GM19351 (cell line): ENCODE measurements around the gene SHPK.
A peak's percentile ranks its signal among the peaks of the same experiment; 100 is the strongest.

Experiments used
- ATAC-seq: cut with Tn5 transposase; IDR thresholded peaks from one replicate; pipeline ENCODE4 v1.9.1; 2021; ENCODE audit warnings: mild to moderate bottlenecking, moderate library complexity; ENCODE audit not compliant: unreplicated experiment

Gene SHPK, protein sequence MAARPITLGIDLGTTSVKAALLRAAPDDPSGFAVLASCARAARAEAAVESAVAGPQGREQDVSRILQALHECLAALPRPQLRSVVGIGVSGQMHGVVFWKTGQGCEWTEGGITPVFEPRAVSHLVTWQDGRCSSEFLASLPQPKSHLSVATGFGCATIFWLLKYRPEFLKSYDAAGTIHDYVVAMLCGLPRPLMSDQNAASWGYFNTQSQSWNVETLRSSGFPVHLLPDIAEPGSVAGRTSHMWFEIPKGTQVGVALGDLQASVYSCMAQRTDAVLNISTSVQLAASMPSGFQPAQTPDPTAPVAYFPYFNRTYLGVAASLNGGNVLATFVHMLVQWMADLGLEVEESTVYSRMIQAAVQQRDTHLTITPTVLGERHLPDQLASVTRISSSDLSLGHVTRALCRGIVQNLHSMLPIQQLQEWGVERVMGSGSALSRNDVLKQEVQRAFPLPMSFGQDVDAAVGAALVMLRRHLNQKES

DNA sequence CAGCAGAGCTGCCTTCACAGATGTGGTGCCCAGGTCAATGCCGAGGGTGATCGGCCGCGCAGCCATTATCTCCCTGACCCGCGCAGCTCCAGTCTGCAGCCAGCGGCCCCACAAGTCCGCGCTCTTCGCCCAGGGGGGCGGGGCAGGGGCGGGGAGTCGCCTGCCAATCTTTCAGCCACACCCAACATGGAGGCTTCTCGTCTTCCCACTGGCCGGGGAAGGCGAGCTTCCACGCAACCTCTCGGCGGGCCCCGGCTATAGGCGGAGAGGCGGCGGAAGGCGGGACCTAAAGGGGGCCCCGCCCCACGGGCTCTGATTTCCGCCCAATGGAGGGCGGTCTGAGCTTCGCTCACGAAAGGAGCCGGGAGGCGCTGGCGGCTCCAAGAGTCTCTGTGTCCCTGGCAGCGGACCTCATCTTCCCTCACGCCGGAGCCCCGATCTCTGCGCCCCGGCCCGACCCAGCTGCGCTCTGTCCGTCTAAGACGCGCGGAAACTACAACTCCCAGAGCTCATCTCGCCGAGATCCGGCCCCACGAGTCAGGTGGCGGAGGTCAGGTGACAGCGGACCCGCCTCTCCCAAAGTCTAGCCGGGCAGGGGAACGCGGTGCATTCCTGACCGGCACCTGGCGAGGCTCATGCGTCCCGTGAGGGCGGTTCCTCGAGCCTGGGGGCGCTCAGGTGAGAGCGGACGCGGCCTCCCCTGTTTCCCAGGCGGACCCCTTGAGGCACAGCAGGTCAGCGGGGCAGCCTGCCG, at the start of gene SHPK, which contains the start of gene CTNS:
Gene SHPK (minus strand): TSS at position 97 of the 754 bp plus-strand sequence. CDS start 31 bp downstream, at position 66.
Gene CTNS (plus strand): TSS at position 607 of the 754 bp plus-strand sequence. CDS start 3,447 bp downstream, outside the sequence.
- ATAC-seq, result peak; percentile 90

DNA sequence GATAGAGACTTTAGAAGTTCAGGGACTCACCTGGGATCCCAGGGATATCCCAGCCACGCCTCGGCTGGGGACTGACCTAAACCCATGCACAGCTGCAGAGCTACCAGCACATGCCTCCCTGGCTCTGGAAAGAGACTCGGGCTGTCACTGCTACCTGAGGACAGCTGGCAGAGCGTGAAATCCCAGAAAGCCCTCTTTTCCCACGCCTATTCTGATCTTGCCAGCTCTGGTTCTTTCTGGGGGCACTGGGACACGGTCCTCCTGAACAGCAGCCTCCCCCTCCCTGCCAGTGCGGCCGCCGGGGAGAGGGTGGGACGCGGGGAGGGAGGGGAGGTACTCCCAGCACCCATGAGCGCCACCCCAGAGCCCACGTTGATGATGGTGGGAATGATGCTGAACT, 49.1 kb upstream of the SHPK start:
- no peak for ATAC-seq

DNA sequence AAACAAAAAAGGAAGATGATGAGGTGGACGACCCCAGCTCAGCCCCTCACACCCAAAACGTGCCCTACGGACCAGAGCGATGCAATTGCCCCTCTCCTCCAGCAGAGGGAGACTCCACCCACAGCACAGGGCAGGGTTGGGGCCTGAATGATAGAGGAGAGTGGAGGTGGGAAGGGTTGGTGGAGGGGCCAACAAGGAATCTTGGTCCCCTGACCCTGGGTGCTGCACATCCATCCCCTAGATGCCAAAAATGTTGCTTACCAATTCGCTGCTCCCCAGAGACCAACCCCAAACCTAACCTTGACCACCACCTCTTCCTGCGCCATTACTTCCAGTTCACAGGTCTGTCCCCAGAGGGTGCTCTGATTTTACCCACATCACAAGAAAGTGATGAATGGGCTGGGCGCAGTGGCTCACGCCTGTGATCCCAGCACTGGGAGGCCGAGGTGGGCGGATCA, 47.0 kb upstream of the SHPK start:
- no peak for ATAC-seq

DNA sequence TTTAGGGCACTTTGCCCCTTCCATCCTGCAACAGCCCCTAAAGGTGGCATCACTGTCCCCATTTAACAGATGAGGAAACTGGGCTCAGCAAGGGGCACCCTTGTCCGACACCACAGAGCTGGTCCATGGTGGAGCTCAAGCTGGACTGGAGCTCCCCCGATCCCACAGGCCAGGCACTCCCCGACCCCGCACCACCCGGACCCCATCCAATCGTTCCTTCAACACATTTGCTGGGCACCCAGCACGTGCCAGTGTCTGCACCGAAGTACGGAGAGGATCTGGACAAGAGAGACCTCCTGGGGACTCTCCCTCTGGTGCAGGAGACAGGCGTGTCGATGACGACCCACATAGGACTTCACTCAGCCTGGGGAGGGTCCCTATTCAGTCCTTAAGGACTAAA, 46.0 kb upstream of the SHPK start:
- no peak for ATAC-seq

DNA sequence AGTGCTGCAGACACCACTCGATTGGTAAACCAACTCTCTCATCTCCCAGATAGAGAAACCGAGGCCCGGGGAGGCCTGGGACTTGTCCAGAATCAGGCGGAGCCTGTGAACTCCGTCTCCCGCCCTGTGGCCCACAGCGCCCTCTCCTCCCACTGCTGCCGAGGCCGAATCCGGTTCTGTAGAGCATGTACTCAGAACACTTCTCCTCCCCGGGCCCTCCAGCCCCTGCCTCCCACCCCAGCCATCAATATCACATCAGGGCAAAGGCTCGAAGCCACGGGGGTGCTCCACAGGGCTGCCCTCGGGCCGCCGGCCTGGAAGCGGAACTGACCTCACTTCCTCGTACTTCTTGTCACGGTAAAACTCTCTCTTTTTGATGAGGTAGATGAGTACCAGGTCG, 45.5 kb upstream of the SHPK start:
- no peak for ATAC-seq

DNA sequence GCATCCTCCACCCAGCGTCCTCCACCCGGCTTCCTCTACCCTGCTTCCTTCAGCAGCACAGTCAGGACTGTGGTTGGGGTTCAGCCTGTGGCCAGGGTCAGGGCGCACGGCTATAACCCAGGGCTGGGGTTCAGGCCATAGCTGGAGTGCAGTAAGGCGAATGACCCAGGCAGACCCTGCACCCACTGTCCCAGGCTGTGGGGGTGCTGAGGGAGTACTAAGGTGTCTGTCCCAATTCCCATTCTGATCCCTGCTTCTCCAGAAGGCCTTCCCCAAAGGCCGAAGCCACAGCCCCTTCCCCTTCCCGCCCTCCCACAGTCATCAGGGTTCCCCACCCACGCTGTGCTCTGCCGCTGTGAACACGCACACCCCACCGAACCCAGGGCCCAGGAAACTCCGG, 45.0 kb upstream of the SHPK start:
- no peak for ATAC-seq

DNA sequence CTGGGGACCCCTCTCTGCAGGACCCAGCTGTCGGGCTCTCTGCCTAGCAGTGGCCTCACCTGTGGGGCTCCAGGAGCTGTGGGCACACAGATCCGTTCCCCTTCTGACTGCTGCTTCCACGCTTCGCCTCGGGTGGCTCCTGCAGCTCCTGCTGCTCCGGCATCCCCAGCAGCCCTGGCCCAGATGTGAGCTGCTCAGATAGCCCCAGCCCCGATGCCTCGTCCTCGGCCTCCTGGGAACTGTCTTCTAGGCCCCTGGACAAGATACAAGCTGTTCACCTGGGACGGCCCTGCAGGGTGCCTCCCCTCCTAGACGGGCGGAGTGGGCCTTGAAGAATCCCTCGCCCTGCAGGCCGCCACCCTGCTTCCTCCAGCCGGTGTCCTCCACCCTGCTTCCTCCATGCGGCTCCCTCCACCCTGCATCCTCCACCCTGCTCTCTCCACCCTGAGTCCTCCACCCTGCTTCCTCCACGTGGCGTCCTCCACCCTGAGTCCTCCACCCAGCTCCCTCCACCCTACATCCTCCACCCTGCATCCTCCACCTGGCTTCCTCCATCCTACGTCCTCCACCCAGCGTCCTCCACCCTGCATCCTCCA, 43.6 kb upstream of the SHPK start:
- no peak for ATAC-seq

DNA sequence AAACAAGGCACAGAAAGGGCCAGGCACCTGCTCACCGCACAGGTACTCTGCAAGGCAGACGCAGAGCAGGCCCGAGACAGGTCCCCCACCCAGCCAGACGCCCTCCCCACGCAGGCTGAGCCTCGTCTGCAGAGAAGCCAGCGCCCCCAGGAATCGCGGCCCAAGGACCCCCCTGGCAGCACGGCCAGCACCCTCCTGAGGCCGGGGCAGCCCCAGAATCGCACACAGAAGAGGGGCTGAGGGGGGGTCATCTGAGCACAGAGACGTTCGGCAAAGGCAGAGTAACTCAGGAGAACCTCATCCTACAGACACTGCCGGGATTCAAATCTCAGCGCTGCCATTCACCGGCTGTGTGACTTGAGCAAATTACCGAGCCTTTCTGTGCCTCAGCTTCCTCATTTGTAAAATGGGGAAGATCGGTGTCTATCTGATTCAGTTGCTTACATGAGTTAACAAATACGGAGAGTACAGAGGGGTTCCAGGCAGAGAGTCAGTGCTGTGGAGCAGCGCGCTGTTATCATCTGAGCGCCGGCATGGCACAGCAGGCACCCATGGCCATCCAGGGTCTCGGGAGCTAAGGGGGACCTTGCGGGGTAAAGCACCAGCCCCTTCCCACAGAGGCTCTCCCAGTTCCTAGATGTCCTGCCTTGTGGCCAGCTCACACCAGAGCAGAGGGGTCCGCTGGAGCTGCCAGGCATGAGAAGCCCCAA, 42.9 kb upstream of the SHPK start:
- ATAC-seq, result no peak

DNA sequence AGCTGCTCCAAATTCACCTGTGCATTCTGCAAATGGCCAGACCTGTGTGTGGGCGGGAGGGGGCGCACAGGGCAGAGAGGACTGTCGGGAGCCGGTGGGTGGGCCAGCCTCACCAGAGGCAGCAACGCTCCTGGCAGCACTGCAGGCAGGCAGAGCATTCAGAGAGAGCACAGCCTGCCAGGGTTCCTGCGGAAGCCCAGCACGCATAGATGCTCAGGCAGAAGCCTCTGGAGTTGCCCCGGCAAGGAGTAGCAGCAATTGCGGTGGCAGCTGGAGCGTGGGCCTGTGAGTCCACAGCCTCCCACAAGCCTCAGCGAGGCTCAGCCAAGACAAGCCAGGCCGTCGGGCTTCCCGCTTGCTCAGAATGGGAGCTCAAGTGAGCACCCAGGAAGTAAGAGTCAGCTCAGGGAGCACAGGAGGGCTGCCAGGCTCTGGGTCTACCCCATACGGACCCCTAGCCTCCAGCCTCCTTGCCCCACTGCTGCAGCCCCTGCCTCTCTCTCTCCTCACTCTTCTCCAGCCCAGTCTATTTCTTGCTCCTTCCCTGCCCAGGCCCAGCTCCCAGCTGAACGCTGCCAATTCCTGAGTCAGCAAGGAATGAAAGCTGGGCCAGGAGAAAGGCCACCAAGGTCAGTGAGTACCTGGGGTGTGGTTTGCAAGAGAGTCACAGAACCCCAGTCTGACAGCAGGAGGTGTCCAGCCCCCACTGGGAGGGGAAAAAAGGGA, 42.2 kb upstream of the SHPK start:
- ATAC-seq, result no peak

DNA sequence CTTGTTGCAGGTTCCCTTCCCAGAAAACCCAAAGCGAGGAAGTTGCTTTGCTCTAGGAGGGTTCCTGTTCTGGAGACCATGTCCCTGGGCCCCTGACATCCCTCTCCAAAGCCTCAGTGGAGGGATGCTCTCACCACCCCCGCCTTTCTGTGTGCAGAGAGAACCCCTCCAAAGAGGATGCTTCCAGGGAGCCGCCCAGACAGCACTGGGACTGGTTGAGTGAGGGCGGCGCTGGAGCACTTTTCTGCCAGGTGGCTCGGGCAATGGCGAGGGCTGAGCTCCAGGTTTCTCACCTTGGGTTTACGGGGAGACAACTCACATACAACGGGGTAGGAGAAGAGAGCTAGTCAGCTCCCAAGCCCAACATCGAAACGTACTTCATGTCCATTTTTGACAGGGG, 39.8 kb upstream of the SHPK start:
- ATAC-seq, result no peak

DNA sequence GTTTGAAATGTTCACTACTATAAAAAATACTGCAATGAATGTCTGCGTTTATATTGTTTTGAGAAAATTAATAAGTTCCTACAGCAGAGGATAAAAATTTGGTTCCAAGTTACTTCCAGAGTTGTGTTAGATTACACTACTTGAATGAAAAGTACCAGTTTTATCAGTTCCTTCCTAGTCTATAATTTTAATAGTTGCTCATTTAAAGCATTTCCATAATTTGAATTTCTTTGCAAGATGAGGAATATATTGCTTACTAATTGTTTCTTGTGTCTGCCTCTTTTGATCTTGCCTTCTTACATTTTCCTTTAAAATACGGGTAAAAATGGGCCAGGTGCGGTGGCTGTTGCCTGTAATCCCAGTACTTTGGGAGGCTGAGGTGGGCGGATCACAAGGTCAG, 36.5 kb upstream of the SHPK start:
- no peak for ATAC-seq

DNA sequence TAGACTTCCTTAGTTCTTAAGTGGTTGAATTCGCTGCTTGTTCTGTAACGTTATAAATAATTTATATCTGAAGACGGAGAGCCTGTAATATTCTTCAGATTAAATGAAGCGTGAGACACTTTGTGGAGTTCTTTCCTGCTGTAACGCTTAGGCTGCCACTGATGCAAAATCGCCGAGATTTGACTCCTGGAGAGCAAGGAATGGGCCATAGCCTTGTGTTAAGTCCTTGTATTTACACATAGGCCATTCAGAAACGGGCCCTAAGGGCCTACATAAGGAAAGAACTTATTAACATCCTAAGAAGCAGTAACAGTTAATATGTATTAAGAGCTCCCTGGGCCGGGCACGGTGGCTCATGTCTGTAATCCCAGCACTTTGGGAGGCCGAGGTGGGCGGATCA, 33.5 kb upstream of the SHPK start:
- ATAC-seq, result no peak

DNA sequence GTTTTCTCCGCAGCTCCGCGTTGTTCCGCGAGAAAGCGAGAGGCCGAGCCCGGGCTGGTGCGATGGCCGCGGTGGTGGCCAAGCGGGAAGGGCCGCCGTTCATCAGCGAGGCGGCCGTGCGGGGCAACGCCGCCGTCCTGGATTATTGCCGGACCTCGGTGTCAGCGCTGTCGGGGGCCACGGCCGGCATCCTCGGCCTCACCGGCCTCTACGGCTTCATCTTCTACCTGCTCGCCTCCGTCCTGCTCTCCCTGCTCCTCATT, 33.0 kb upstream of the SHPK start:
- peak; percentile 8 for ATAC-seq

DNA sequence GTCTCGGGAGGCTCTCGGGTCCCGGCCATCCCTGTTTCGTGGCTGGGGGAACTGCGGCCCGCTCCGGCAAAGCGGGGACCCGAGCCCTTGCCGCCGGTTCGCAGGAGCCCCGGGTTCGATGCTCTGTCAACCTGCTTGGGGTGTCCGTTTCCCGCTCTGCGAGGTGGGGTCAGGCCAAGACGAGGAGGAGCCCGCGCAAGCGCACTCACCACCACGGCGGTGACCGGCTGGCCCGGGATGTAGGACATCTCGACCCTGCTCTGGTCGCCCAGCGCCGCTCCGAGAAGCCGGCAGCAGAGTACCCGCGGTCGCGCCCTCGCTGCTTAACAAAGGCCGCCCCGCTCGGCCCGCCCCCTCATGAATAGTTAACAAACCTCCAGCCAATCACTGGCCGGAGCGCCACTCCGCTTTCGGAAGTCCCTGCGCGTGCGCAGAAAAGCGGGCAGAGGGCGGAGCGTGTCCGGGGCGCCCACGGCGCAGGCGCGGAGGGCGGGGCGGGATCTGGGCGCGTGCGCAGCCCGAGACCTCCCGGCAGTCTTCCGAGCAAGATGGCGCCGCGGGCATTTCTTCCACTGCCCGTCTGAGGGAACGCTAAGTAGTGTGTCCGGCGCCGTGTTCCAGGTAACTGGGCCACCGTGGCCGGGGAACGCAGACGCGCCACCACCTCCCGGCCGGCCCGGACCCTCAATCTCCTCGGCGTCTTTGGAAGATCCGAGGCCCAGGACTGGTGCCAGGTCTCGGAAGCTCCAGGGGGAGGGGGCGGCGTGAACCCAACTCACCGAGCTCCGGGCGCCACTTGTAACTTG, 32.4 kb upstream of the SHPK start, which contains the start of the genes EMC6 and TAX1BP3:
Gene EMC6 (plus strand): TSS at position 534 of the 806 bp plus-strand sequence. CDS start 335 bp downstream, outside the sequence.
Gene TAX1BP3 (minus strand): TSS at position 300 of the 806 bp plus-strand sequence. CDS start 52 bp downstream, at position 248.
- peak; percentile 89 for ATAC-seq

DNA sequence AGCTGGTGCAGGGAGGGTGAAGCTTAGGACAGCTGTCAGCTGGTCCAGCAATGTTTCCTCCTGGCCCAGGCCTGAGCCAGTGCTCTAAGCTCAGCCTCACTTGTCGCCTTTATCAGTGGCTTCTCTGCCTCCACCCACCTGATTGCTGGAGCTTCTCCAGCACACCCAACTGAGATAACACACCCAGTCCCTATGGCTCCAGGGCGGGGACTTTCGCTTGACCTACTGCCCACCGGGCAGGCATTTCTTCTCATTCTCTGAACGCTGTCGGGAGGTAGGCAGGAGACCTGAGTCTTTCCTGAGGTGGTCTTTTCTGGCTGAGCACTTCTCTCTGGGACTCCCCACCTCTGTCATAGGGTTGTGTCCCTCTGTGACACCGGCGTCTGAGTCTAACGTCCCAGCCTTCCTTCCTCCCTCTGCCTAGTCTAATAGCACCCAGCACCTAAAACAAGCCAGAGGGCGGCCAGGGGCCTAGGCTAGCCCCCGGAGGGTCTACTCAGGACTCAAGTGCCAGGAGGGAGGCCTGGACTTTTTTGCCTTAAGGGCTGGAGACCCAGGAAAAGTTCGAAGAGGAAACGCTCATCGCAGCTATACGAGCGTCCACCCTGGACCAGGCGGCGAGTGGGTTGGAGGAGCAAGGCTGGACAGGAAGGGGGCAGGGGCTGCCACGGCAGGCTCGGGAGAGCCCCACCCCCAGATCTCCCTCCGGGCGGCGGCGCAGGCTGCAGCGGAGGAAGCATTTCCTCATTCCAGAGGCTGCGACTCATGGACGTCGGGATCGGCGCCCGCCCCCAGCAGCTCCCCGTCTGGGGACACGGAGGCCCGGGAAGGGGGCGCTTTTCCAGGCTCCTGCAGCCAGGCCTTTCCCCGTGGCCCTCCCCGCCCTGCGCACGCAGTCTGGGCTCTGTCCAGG, 31.6 kb upstream of the SHPK start:
- peak; percentile 12 for ATAC-seq

DNA sequence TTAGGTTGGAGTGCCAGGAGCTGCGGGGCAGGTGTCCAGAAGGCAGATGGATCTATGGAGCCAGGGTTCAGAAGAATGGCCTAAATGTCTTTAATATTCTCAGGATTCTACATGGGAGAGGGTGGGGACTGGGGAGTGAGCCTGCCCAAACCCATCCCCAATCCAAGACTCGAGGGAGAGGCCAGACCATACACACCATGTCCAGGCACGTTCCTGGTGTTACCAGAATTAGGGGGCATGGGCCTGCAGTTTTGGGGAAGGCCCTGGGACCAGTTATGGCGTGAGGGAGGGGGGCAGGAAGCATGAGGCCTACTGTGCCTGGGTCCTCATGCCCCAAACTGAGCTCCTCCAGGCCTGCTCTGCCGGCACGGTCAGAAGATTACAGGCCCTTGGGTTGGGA, 30.5 kb upstream of the SHPK start:
- ATAC-seq, result no peak

DNA sequence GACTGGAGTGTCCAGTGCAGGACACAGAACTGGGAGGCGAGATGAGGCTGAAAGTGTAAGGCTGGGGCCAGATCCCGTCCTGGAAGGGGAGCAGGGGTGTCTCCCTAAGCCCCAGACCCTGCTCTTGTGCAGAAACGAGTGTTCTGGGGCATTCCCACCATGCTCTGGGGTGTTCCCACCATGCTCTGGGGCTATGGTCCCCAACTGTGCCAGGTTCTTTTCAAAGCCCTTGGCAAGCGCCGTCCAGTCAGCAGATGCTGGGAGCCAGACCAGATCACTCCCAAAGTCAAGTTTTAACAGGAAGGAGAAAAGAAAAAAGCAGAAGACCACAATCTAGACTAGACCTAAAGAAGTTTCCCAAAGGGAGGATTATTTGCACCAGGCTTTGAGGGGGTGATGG, 29.8 kb upstream of the SHPK start:
- ATAC-seq, result no peak
